Left ventricle myocardium inferior (tissue), 1 donor: ENCODE results near the gene WAPL. TPM values are rescaled to one million over a fixed set of nuclear protein-coding genes. Genes with fewer than 3 reads are reported as not detected.
"Not testable (repeated sequence)": the region's sequence is repeated elsewhere in the genome, so short reads cannot be mapped to it uniquely, and the experiment has no call there.

Experiments
- DNase-seq: peaks from one replicate; pipeline ENCODE4 v3.0.0-alpha.2; 2020
- H3K27ac ChIP-seq: fragments of 200-600 bp; replicated peaks from 2 replicates; pipeline ENCODE4 v1.8.0; 2021
- H3K27me3 ChIP-seq: fragments of 200-600 bp; 2 replicates; pipeline ENCODE4 v1.8.0; 2021; ENCODE audit warnings: low read depth
- H3K36me3 ChIP-seq: fragments of 200-600 bp; 2 replicates; pipeline ENCODE4 v1.8.0; 2021
- H3K4me1 ChIP-seq: fragments of 200-600 bp; 2 replicates; pipeline ENCODE4 v1.8.0; 2021
- H3K4me3 ChIP-seq: fragments of 200-600 bp; 2 replicates; pipeline ENCODE4 v1.8.0; 2021; ENCODE audit warnings: mild to moderate bottlenecking, moderate library complexity
- H3K9me3 ChIP-seq: fragments of 200-600 bp; replicated peaks from 2 replicates; pipeline ENCODE4 v1.8.0; 2021
- intact Hi-C: fragments of 100-400 bp; cut with micrococcal nuclease; formaldehyde crosslinking; loops from one replicate; pipeline ENCODE4 v1.11.0; 2022
- long read RNA-seq: library from polyadenylated mRNA; unstranded; transcript quantifications from one replicate; pipeline ENCODE4 v2.0.0, GENCODE V29; 2021
- total RNA-seq: library from RNA; stranded (reverse); fragmentation: NEBNext Ultra II Directional; extraction: Animal tissue kit (Norgen Biotek cat#: 25700); gene quantifications from one replicate; pipeline ENCODE4 v1.2.1, GENCODE V29; 2021
- TF ChIP-seq, protein P1 (sequence below): fragments of 200-600 bp; IDR thresholded peaks from 2 replicates; pipeline ENCODE4 v1.8.0; 2021; ENCODE audit warnings: antibody characterized with exemption, mild to moderate bottlenecking, borderline replicate concordance
- donor health status: DM: no; HTN: yes; CAD: no; lungs with severe emphysema.

WAPL gene, protein sequence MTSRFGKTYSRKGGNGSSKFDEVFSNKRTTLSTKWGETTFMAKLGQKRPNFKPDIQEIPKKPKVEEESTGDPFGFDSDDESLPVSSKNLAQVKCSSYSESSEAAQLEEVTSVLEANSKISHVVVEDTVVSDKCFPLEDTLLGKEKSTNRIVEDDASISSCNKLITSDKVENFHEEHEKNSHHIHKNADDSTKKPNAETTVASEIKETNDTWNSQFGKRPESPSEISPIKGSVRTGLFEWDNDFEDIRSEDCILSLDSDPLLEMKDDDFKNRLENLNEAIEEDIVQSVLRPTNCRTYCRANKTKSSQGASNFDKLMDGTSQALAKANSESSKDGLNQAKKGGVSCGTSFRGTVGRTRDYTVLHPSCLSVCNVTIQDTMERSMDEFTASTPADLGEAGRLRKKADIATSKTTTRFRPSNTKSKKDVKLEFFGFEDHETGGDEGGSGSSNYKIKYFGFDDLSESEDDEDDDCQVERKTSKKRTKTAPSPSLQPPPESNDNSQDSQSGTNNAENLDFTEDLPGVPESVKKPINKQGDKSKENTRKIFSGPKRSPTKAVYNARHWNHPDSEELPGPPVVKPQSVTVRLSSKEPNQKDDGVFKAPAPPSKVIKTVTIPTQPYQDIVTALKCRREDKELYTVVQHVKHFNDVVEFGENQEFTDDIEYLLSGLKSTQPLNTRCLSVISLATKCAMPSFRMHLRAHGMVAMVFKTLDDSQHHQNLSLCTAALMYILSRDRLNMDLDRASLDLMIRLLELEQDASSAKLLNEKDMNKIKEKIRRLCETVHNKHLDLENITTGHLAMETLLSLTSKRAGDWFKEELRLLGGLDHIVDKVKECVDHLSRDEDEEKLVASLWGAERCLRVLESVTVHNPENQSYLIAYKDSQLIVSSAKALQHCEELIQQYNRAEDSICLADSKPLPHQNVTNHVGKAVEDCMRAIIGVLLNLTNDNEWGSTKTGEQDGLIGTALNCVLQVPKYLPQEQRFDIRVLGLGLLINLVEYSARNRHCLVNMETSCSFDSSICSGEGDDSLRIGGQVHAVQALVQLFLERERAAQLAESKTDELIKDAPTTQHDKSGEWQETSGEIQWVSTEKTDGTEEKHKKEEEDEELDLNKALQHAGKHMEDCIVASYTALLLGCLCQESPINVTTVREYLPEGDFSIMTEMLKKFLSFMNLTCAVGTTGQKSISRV (N-terminal part only)
- total RNA-seq: 21.9 TPM
- long read RNA-seq, full-length matches to known transcripts: 37 of 55 reads
- long read RNA-seq, partial matches to known transcripts: 10 of 55 reads
- long read RNA-seq, other reads (novel, unspliced or antisense): 8 of 55 reads

DNA sequence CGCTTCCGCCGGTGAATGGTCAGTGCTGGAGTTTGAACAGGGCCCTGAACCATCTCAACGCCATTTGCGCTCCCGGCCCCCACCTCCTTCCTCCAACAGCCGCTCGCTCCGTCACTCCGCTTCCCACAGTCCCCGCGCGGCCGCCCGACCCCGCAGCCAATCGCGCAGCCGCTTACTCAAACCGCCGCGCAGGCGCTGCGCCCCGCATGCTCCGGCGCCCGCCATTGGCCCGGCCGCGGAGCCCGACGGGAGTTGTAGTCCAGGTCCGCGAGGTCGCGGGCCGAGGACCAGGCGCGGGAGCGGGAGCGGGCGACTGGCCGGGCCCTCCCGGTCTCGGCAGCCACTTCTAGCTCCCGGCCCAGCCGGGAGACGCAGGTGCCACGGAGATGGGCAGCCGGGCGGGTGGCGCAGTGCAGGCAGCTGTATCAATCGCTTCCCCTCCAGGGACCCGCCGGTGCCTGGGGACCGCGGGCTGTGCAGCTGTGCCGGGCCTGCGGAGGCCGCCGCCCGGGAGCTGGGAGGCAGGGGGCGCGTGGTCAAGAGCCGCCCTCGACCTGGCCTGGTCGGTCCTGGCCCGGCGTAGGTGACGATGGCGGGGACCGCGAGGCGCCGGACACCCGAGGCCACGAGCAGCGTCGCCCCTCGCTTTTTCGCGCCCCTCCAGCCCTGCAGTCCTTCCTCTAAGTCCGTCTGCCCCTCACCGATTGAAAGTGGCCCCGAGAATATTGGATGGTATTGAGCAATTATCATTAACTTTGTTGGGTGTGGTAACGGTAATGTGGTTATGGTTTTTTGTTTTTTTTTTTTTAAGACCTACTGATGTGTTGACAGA, at the start of gene WAPL:
TSS of gene WAPL (minus strand) at position 115 of the 832 bp plus-strand sequence. CDS start 3,723 bp downstream, outside the sequence.
- peaks cover 86% of the 10 kb centered on the region for H3K4me1 ChIP-seq
- H3K9me3 ChIP-seq: no peaks in the 10 kb centered on the region
- intact Hi-C loops: no loop called here
- H3K27me3 ChIP-seq: no peaks in the 10 kb centered on the region
- peaks cover 8% of the 10 kb centered on the region for H3K36me3 ChIP-seq
- peak; percentile 97 for DNase-seq
- H3K27ac ChIP-seq: peak within 1 kb of the TSS; percentile 97
- TF ChIP-seq, protein P1, sequence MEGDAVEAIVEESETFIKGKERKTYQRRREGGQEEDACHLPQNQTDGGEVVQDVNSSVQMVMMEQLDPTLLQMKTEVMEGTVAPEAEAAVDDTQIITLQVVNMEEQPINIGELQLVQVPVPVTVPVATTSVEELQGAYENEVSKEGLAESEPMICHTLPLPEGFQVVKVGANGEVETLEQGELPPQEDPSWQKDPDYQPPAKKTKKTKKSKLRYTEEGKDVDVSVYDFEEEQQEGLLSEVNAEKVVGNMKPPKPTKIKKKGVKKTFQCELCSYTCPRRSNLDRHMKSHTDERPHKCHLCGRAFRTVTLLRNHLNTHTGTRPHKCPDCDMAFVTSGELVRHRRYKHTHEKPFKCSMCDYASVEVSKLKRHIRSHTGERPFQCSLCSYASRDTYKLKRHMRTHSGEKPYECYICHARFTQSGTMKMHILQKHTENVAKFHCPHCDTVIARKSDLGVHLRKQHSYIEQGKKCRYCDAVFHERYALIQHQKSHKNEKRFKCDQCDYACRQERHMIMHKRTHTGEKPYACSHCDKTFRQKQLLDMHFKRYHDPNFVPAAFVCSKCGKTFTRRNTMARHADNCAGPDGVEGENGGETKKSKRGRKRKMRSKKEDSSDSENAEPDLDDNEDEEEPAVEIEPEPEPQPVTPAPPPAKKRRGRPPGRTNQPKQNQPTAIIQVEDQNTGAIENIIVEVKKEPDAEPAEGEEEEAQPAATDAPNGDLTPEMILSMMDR: no peak
- peak within 1 kb of the TSS; percentile 98 for H3K4me3 ChIP-seq

DNA sequence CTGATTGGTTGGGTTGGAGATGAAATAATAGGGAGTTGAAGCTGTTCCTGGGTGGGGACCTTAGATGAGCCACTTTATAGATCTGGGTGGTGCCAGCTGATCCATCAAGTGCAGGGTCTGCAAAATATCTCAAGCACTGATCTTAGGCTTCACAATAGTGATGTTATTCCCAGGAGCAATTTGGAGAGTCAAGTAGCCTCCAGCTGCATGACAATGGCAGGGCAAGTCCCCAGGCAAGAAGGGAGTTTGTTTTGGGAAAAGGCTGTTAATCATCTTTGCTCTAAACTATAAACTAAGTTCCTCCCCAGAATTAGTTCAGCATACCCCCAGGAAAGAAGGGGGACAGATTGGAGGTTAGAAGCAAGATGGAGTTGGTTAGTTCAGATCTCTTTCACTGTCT, 47.7 kb upstream of the WAPL start:
- no peak overlapping the region for H3K27ac ChIP-seq
- peaks cover 16% of the 10 kb centered on the region for H3K9me3 ChIP-seq
- no peaks in the 10 kb centered on the region for H3K4me1 ChIP-seq
- no peak for DNase-seq
- no peak overlapping the region for H3K4me3 ChIP-seq
- H3K27me3 ChIP-seq: no peaks in the 10 kb centered on the region
- intact Hi-C loops: no loop called here
- TF ChIP-seq, protein P1: no peak
- H3K36me3 ChIP-seq: no peaks in the 10 kb centered on the region

DNA sequence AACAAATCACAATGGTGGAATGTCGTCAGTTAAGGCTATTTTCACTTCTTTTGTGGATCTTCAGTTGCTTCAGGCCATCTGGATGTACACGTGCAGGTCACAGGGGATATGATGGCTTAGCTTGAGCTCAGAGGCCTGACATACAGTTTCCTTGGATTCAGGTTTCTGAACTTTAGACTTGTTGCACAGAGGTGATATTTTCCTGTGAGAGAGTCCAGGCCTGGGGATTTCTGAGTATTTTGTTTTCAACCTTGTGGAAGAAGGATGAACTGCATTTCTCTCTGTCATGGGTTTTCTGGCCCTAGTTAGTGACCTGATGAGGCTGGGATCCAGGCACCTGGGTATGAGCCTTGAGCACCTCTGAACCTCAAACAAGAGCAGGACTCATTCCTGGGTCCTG, 44.9 kb upstream of the WAPL start:
- peaks cover 16% of the 10 kb centered on the region for H3K9me3 ChIP-seq
- H3K36me3 ChIP-seq, DNase-seq, H3K4me3 ChIP-seq, H3K27ac ChIP-seq, intact Hi-C loops, H3K4me1 ChIP-seq, H3K27me3 ChIP-seq: not testable (repeated sequence)

DNA sequence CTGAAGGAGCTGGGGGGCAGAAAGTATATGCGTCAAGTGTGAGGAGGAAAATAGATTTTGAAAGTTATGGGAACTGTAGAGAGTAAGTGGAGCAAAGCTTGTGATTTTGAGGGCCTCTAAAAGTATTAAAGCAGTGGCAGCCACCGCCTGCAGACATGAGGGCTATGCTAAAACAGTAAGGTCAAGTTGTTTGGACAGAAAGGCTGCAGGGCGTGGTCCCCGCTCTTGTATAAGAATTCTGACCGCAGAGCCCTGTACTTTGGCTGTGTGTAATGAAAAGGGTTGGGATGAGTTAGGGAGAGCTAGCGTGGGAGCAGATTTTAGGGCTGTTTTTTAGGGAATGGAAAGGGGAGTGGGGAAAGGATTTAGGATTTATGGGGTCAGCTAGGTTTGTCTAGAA, 41.7 kb upstream of the WAPL start:
- H3K27ac ChIP-seq, H3K27me3 ChIP-seq, intact Hi-C loops, H3K9me3 ChIP-seq, H3K4me3 ChIP-seq, DNase-seq, H3K36me3 ChIP-seq, H3K4me1 ChIP-seq: not testable (repeated sequence)

DNA sequence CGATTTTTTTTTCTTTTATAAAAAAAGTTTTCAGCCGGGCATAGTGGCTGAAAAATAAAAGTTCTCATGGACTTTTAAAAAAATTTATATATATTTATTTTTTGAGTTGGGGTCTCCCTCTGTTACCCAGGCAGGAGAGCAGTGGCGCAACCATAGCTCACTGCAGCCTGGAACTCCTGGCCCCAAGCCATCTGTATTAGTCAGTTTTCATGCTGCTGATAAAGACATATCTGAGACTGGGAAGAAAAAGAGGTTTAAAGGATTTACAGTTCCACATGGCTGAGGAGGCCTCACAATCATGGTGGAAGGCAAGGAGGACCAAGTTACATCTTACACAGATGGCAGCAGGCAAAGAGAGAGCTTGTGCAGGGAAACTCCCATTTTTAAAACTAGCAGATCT, 37.1 kb upstream of the WAPL start:
- H3K27ac ChIP-seq, H3K4me1 ChIP-seq, DNase-seq, H3K27me3 ChIP-seq, intact Hi-C loops, H3K4me3 ChIP-seq, H3K36me3 ChIP-seq, H3K9me3 ChIP-seq: not testable (repeated sequence)

DNA sequence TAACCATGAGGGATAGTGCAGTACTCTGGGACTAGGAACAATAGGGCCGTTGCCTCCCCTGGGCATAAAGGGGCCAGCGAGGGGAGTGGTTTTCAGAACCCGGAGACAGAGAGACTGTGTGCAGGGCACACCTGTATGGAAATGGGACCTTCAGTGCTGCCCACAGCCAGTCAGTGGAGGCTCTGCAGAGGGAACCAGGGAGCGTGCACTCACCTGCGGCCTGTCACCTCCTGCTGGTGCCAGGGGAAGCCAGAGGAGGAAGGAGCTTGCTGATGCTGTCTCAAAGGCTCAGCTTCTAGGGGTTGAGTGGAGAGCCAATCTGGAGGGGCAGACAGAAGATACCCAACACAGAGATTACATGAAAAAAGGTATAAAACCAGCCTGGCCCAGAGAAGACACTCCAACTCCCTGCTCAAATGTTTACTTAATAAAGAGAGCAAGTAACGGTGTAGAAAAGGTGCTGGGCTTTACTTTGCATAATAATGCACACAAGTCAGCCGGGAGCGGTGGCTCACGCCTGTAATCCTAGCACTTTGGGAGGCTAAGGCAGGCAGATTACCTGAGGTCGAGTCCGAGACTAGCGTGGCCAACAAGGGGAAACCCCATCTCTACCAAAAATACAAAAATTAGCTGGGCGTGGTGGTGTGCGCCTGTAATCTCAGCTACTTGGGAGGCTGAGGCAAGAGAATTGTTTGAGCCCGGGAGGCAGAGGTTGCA, 35.5 kb upstream of the WAPL start:
- H3K27me3 ChIP-seq: peaks cover 4% of the 10 kb centered on the region
- H3K36me3 ChIP-seq: no peaks in the 10 kb centered on the region
- H3K4me3 ChIP-seq: no peak overlapping the region
- no peaks in the 10 kb centered on the region for H3K9me3 ChIP-seq
- DNase-seq: no peak
- no peaks in the 10 kb centered on the region for H3K4me1 ChIP-seq
- TF ChIP-seq, protein P1: no peak
- intact Hi-C loops: no loop called here
- no peak overlapping the region for H3K27ac ChIP-seq
